RPMI8226 (cell line): ENCODE data around the gene PLCG2.

Experiments
- DNase-seq: peaks from one replicate; pipeline ENCODE4 v3.0.0-alpha.2; 2015

Gene PLCG2

DNA sequence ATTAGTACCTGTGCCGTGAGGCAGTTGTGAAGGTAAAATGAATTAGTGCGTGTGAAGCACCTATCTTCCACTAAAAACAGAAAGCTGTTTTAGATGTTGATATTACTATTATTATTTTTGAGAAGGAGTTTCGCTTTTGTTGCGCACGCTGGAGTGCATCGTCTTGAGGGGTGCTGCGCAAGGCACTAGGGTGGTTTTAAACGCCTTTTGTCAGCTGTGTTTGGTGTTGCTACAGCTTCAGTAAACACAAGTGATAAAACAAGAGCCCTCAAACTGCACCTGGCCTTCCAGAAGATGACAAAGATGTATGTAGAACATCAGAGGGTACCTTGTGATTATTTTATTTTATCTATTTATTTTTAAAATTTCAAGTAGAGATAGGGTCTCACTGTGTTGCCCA lies 38.2 kb downstream of the PLCG2 start:
- DNase-seq: no peak

- no peak for DNase-seq
These were observed 38.9 kb downstream of the PLCG2 start for GRCh38 chr16:81817789-81818567.

DNA sequence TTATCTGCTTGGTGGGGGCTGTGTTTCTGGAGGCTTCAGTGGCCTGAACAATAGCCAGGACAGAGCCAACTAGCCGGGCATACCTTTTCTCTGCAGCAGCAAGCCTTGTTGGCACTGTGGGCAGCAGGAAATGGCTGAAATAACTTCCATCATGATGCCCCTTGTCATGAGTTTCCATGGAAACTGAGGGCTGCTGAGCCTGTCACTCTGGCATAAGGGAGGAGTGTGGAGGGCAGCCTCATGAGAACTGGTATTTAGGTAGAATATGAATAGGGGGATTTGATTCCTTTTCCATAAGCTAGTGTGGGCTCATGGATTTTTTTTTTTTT lies 39.4 kb downstream of the PLCG2 start:
- DNase-seq: no peak

DNA sequence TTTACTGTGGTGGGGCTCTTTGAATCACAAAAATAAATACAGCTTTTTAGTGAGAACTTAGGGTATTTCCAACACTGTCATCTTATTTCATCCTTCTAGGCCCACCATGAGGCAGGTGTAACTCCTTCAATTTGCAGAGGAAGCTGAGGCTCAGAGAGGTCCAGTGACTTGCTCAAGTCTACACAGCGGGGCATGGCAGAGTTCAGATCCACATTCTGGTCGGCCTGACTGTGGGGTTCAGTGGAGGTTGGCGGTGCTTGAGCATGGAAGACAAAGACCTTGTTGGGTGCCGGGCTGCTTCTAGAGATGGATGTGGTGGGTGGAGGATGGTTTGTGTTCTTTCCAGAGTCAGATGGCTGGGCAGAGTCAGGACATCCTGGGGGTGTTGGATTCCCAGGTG lies 39.8 kb downstream of the PLCG2 start:
- no peak for DNase-seq

DNA sequence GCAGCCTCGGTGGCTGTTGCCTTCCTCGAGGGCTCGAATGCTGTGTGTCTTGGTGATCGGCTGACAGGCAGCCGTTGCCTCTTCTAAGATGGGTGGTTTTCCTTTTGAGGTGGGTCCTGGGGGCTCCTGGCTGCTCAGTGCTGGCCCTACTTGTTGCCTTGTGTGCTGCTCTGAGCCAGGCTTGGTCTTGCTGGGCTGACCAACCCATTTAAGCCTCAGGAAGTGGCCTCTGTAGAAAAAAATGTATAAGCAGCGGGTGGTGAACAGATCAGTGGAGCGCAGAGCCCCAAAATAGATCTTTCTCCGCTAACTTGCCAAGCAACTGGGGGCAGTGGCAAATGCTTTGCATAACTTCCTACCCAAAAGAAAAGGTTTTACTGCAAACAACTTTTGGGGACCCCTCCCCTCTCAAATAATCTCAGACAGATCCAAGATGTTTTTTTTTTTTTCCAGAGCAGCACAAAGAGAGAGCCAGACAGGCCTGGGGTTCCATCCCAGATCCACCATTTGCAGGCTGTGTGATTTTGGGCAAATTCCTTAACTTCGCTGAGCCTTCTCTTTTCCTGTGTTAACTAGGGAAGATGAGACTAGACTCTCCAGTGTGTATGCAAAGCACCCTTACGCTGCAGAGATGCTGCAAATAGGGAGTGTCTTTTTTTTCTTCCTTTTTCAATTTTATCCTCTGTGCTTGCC lies 42.5 kb downstream of the PLCG2 start:
- no peak for DNase-seq

DNA sequence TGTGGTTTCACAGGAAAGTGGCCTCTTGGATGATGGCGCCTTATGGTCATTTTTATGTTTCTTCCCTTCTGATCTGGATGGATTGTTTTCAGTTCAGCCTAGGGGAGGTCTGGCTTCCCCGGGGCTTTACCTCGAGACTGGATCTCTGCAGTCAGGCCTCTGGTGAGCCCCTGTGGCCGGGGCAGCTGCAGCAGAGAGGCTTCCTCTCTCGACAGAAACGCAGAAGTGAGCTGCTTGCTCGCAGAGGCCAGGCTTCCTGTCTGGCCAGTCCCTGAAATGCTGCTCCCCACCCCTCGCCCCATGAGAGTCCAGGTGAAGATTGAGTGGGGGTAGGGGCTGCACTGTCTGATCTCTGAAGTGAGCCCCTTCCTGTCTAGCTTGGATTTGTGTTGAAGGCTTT lies 44.0 kb downstream of the PLCG2 start:
- DNase-seq: peak; percentile 43

DNA sequence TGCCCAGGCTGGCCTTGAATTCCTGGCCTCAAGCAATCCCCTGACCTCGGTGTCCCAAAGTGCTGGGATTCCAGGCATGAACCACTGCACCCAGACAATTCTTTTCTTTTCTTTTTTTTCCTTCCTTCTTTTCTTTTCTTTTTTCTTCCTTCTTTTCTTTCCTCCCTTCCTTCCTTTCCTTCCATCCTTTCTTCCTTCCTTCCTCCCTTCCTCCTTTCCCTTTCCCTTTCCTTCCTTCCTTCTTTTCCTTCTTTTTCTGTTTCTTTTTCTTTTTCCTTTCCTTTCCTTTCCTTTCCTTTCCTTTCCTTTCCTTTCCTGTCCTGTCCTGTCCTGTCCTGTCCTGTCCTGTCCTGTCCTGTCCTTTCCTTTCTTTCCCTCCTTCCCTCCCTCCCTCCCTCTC lies 44.6 kb downstream of the PLCG2 start:
- DNase-seq: no peak

DNA sequence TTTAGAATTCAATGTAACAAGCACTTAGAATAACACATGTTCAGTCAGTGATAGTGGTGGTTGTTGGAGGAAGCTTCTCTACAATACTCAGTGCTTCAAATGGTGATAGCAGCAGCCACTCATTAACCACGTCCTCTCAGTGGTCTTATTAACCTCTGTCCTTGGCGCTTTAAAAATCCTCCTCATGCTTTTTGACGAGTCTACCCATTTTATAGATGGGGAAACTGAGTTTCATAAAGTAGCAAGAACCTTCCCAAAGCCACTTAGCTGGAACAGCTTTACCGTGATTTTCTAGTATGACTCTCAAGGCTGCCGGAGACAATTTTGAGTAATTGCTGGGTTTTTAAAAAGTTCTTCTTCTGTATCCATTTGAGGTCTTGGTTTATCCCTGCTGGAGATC lies 47.4 kb downstream of the PLCG2 start:
- DNase-seq: no peak

DNA sequence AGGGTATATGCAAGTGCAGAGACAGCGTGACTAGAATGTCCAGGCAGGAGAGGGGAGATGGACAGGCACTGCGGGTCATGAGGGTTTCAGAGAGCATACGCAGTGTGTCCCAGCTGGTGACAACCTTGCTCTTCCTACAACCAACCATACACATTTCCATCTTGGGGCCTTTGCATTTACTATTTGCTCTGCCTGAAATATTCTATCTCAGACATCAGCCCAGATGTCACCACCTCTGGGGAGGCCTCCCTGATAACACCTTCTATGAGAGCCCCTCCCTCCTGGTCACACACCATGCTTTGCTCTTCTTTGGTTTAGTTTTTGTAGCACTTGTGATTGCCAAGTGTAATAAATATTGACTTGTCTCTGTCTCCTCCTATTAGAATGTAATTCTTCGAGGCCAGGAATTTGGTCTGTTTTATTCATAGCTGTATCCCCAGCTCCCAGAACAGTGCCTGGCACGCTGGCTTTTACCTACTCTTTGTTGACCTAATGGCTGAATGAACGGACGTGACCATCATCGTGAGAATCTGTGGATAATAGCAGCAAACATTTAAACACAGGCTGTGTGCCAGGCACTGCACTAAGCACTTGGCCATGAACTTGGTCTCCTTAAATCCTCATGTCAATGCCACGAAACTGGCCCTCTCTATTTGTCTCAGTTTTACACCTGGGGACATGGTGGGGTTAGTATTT lies 51.9 kb downstream of the PLCG2 start:
- DNase-seq: no peak

DNA sequence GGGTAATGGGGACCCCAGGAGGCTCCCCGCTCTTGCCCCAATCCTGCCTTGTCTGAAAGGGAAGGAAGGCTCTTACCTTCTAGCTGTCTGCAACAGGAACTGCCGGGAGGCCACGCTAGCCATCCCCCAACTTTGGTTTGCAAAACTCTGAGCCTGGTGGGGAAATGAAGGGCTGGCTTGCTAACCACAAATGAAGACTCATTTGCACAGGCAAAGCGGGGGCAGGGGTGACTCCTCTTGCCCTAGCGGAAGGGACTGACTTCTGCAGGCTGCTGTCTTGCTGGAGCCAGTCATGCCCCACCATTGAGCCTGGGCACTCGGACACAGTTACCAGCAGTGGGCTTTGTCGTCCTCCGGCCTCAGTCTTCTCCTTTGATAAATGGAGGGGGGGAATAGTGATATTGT lies 52.6 kb downstream of the PLCG2 start:
- DNase-seq: peak; percentile 53

- DNase-seq: no peak
These were observed 53.9 kb downstream of the PLCG2 start for GRCh38 chr16:81832801-81833547.

- no peak for DNase-seq
These were observed 54.7 kb downstream of the PLCG2 start for GRCh38 chr16:81833751-81834150.

DNA sequence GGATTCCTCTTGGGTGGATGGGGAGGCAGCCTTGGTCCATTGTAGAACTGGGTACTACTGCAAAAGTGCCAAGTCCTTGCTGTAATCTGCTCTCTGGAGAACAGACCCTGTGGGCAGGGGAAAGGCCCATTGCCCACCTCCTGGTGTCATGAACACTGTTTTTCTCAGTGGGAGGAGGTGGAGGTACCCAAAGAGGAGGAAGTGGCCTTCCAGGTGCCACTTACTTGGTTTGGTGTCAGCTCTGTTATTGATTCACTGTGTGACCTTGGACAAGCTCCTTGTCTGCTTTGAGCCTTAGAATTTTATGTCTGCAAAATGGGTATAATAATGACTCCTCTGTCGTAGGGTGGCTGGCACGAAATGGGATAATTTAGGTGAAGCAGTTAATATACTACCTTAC lies 55.8 kb downstream of the PLCG2 start:
- DNase-seq: no peak

DNA sequence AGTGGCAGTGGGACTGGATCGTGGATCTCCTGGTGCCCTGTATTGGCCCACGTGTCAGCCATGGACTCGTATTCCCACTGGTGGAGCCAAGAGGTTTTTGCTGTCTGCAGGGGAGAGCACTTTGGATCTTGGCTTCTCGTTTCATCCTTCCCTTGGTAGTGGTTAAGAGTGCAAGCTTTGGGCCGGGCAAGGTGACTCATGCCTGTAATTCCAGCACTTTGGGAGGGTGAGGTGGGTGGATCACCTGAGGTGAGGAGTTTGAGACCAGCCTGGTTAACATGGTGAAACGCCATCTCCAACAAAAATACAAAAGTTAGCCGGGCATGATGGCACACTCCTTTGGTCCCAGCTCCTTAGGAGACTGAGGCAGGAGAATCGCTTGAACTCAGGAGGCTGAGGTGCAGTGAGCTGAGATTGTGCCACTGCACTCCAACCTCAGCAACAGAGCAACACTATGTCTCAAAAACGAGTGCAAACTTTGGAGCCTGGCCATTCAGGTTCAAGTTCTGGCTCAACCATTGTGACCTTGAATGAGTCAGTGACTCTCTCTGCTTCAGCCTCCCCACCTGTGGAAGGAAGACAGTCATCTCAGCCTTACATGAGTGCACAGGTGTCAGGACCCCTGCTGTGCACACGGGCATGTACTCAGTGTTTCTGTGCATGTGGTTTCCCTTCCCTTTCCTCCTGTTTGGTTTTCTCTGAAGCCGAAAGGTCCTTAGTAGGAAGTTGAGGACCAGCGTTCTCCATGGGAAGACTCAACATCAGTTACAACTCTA lies 57.4 kb downstream of the PLCG2 start:
- DNase-seq: peak; percentile 82

DNA sequence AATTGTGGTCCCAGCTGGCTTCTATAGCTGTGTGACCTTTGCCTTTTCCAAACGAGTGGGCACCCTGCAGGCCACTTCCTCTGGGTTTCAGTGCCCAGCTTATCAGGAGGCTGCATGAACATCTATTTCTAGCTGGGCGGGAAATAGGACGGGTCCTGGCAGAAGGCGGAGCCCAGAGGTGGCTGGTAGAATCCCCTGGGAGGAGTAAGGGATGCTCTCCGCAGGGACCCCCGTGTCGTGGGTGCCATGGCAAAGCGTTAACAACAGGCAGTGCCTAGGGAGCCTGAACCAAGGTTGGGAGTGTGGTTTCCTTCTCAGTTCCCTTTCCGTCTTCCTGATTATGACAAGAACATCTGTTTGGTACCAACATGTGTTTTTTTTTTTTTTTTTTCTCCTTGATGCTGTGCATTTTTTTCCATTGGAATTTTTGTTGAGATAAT lies 58.2 kb downstream of the PLCG2 start:
- peak; percentile 23 for DNase-seq

GRCh38 chr16:81838794-81839193 lies 59.7 kb downstream of the PLCG2 start:
- peak; percentile 34 for DNase-seq

DNA sequence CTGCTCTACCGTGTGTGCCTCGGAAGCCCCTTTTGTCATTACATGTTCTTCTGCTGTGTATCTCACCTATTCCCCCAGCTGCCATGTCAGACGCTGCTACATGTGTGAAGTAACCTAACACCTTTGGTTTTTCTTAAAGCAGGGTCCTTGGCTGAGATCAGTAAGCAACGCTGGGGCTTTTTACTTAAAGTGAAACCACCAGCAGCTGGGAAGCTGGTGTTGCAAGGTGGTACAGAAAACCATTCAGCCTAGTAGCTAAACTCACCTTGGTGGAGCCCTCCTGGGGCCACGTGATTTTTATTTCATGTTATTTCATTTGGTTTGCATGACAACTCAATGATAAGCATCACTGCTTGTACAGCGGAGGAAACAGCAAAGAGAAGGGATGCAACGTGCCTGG lies 62.6 kb downstream of the PLCG2 start:
- no peak for DNase-seq

- DNase-seq: no peak
These were observed 63.6 kb downstream of the PLCG2 start for GRCh38 chr16:81842564-81843242.

DNA sequence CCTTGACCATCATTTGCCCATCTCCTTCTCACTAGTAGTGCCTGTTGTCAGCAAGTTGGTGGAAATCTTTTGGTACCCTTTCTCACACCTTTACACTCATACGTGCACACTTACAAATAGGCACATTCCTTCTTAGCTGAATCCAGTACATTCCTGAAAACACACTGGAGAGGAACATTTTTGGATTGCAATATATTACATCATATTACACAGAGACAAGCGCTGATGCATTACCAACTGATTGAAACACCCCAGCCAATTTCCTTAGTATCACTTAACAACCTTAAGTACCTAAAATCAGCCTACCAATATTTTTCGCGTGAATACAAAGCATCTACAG lies 64.1 kb downstream of the PLCG2 start:
- DNase-seq: no peak

DNA sequence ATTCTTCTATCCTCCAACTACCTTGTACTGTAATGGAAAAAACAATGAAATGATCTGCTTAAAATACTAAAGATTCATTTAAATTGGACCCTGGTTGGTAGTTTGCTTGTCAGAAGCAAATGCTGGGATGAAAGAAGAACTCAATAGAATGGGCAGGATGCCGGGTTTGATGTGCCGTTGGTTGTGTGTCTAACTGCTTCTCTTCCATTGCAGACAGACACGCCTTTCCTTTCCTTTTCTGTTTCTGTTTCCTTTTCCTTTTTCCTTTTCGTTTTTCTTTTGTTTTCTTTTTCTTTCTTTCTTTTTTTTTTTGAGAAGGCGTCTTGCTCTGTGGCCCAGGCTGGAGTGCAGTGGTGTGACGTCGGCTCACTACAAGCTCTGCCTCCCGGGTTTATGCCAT lies 64.6 kb downstream of the PLCG2 start:
- no peak for DNase-seq

GRCh38 chr16:81846105-81846504 lies 67.0 kb downstream of the PLCG2 start:
- no peak for DNase-seq

- DNase-seq: no peak
These were observed 69.3 kb downstream of the PLCG2 start for GRCh38 chr16:81848306-81848853.
